Measurements from ENCODE around the gene ADGRG3.
"Not testable (repeated sequence)": the region's sequence is repeated elsewhere in the genome, so short reads cannot be mapped to it uniquely, and the experiment has no call there.

The ADGRG3 gene

DNA sequence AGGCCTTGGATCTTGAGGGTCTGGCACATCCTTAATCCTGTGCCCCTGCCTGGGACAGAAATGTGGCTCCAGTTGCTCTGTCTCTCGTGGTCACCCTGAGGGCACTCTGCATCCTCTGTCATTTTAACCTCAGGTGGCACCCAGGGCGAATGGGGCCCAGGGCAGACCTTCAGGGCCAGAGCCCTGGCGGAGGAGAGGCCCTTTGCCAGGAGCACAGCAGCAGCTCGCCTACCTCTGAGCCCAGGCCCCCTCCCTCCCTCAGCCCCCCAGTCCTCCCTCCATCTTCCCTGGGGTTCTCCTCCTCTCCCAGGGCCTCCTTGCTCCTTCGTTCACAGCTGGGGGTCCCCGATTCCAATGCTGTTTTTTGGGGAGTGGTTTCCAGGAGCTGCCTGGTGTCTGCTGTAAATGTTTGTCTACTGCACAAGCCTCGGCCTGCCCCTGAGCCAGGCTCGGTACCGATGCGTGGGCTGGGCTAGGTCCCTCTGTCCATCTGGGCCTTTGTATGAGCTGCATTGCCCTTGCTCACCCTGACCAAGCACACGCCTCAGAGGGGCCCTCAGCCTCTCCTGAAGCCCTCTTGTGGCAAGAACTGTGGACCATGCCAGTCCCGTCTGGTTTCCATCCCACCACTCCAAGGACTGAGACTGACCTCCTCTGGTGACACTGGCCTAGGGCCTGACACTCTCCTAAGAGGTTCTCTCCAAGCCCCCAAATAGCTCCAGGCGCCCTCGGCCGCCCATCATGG, 4.0 kb upstream of the ADGRG3 start:
- no peak for DNase-seq (ENCODE audit: low spot score)

DNA sequence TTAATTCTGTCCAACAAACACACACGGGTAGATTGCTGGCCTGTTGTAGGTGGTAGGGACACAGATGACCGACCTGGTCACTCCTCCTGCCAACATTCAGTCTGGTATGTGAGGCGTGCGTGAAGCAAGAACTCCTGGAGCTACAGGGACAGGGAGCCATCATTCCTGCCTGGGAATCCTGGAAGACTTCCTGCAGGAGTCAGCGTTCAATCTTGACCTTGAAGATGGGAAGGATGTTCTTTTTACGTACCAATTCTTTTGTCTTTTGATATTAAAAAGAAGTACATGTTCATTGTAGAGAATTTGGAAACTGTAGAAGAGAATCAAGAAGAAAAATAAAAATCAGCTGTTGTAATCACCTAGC, 3.5 kb upstream of the ADGRG3 start:
- no peak for DNase-seq (ENCODE audit: low spot score)

DNA sequence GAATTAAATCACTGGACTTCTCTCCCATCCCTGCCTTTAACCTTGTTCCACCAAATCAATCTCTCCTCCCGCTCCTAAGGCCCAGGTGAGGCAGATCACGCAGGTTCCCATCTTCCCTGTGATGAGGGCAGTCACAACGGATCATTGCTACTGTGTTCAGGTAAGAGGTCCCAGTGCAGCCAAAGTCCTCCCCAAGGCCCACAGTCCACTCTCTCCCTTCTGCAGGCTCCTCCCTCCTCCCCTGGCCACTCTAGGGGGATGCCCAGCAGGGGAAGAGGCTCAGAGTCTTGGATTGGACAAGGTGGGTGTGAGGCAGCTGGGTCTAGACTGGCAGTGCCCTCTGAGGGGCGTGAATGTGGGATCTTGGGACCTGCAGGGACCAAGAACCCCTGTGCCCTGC, 2.6 kb upstream of the ADGRG3 start:
- no peak for DNase-seq (ENCODE audit: low spot score)

DNA sequence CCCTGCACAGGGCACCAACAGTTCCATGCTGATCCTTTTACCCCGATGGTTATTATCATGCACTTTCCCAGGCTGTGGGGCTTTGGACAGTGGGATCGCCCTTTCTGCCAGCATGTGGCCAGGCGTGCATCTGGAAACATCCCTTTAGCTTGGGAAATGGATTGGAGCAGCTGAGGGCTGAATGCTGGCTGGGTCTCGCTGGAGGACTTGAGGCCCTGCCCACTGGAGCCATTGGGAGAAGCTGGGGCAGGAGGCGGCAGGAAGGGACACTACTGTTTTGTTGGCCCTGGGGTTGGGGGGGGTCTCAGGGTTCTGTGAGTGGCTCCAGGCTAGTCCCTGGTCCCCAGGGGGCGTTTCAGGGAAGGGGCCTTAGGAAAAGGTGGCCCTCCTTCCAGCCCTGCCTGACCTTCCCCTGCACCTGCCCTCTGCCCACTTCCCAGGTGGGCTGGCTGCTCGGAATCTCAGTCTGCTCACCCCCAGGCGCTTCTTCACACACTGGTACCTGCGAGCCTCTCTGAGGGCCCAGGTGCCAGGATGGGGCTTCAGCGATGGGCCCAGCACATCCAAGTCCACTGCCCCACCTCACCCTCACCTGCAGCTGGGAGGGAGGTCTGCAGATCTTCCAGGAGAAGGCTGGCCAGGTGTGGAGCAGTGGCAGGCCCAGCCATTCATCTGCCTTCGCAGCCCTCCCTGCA, 1.6 kb upstream of the ADGRG3 start:
- no peak for DNase-seq (ENCODE audit: low spot score)

DNA sequence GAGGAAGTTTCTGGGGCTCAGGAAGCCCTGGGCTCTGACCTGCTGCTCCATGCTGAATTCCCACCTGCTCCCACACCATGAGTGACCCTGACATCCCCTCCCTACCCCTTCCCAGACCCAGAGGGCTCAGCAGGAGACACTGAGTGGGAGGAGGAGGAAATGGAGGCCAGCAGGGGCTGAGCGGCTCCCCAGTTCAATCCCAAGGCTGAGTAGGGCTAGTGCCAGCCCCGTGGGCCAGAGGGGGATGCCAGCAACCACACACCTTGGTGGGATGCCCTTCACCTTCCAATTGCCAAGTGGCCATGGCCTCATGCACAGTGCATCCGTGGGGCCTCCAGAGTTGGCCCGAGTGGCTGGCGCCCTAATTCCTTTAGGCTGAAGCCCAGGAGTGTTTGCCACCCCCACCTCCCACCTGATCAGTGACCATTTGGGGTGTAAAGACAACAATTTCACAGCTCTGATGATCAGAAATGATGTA, 1.0 kb upstream of the ADGRG3 start:
- DNase-seq (ENCODE audit: low spot score): no peak

DNA sequence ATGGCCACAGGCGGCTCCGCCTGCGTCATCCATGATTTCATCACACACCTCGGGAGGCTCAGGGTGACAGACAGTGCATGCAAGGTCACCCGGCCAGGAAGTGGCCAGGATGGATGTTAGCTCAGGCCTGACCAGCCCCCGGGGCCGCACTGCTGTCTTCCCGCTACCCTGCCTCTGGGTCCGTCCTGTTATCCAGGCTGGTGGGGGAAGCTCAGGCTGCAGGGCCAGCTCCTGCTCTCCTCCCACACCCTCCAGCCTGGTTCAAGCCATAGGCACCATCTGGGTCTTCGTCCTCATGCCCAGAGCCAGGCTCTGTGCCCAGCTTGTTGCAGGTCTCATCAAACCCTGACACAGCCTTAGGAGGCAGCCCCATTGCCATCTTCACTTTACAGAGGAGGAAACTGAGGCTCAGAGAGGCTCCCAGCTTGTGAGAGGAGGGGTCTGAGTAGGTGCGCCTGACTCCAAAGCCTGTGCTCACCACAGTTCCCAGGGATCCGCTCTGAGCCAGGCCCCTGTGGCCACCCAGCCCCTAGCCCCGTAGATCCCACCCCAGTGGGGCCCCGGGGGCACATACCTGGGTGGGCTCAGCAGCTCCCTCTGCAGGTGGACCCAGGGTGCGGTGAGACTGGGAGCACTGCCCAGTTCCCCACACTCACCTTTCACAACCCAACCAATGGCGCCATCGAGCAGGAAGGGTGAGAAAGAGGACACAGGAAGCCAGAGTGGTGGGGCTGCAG, 412 bp upstream of the ADGRG3 start:
- DNase-seq (ENCODE audit: low spot score): no peak

DNA sequence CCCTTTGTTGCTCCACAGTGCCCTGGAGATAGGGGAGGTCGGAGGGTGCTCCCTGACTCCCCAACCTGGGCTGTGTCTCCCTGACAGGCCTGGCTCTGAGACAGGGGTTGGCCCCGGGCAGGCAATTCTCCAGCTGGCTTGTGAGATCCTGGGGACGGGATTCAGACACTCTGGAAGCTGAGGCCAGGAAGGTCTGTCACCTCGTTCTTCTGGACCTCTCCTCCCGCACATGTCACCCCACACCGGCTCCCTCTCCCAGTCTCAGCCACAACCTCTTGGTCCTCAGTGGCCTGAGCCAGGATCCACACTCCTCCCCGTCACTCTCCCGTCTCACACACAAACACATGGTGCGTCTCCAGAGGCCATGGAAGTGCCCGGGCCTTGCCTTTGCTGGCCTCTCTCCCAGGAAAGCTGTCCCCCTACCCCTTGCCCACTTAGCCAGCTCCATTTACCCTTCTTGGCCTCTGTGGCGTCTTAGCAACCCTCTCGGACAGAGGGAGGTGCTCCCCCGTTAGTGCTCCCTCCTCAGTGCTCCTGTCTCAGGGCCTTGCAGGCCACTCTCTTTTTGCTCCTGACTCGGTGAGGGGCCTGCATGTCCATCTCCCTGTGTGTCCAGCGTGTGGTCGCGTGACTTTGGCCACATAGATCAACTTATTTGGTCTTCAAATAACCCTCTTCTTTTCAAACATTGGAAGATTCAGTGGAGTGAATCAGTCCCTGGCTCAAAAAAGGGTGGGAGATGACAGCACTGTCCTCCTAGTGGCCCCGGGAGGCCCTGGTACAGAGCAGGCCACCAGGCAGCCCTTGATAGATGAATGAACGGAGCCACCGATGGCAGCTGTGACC, 747 bp downstream of the ADGRG3 start:
- DNase-seq (ENCODE audit: low spot score): no peak

DNA sequence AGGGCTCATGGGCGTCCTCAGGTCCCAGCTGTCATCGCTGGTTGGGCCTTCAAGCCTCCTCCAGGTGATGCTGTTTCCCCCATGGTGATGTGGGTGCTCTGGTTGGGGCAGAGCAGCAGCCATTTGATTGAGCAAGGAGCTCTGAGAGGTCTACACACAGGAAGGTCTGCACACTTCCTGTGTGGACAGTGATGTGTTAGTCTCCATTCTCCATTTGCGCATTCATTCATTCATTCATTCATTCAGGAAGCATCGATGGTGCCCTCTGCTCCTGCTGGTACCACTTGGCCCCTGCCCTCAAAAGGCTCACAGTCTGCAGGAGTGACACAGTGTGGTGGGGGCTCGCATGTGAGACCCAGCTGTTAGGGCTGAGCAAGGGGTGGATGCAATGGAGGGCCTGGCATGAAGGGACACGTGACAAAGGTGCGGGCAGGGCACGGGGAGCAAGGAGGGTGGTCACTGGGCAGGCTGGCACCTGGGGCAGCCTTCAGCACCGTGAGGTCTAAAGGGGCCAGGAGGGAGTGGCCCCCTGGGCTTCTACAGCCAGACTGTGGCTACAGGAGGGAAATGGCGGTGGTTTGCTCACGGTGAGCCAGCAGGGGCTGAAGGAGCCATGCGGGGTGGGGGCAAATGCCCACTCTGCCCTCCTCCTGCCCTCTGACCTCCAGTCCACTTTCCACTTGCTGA, 1.5 kb downstream of the ADGRG3 start:
- DNase-seq (ENCODE audit: low spot score): no peak

DNA sequence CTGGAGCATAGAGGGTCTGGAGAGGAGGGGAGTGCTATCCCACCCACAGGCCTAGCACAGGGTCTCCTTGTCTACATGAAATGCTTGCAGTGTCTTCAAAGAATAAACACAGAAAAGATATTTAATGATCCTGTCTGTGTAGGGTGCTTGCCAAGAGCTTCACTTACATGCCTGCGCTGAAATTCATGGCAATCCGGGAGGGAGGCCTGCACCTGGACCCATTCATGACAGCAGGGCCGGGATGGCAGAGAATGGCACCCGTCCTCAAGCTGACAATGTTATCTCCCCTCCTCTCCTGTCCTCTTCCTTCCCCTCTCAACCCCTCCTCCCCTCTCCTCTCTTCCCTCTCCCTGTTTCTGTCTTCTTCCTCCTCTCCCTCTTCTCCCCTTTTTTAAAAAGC, 2.1 kb downstream of the ADGRG3 start:
- DNase-seq (ENCODE audit: low spot score): no peak

DNA sequence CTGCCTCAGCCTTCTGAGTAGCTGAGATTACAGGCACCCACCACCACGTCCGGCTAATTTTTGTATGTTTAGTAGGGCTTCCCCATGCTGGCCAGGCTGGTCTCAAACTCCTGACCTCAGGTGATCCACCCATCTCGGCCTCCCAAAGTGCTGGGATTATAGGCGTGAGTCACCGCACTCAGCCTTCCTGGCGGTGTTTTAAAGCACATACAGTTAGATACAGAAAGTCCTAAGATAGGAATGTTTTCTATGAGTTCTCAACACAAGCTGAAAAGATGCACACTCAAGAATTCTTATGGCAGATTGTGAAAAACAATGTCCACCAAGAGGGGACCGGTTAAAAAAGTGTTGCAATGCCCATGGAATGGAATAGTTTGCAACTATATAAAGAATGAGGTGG, 3.3 kb downstream of the ADGRG3 start:
- not testable (repeated sequence) for DNase-seq (ENCODE audit: low spot score)

DNA sequence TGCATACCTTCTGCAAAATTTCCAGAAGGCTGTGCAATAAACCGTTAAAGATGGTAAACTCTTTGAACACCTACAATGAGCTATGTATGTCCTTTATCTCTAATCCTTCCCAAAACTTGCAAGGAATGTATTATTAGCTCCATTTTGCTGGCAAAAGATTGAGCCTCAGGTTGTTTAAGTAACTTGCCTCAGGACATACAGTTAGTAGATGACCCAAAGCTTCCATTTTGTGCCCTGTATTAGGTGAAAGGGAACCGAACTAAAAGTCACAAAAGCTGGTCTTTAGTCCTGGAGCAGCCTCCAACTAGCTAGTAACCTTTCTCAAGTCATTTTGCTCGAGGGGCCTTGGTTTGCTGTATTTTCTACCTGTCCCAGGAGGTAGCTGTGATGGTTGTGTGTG, 4.3 kb downstream of the ADGRG3 start:
- DNase-seq (ENCODE audit: low spot score): no peak

DNA sequence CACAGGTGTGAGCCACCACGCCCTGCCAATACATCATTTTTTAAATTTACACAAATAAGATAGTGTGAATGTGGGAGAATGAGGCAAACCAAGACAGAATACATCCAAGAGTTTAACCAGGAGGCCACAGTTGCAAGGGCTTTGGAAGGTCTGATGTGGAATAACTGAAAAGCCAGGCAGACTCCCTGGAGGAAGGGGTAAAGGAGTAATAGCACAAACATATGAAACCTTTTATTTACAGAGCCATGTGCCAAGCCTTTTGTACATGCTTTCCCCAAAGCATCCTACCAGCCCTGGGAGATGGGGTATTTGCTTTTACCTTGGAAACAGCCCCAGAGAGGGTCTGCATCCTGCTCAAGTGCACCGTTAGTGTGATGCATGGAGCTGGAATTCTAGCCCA, 4.7 kb downstream of the ADGRG3 start:
- no peak for DNase-seq (ENCODE audit: low spot score)

DNA sequence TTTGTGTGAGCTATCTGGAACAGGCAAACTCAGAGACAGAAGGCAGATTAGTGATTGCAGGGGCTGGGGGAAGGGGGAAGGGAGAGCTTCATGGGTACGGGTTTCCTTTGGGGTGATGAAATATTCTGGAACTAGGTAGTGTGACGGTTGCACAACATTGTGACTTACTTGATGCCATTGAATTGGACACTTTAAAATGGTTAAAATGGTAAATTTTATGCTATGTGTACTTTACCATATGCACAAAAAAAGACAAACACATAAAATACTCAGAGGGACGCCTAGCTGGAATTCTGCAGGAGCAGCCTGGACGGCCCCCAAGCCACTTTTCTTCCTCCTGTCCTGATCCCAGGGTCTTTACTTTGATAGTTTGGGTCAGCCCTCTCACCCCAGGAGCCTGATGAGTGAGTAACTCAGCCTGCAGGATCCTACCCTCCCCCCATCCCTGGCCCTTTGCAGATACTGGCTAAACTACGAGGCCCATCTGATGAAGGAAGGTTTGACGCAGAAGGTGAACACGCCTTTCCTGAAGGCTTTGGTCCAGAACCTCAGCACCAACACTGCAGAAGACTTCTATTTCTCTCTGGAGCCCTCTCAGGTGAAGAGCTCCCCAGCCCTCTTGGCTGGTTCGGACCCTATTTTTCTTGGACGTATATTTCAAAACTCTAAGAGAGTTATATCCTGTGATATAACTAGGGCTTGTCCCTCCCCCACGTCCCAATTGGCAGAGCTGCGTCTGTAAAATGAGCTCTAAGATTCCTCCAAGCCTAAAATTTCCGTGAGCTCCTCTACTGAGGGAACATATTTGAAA, 7.8 kb downstream of the ADGRG3 start:
- DNase-seq (ENCODE audit: low spot score): no peak

DNA sequence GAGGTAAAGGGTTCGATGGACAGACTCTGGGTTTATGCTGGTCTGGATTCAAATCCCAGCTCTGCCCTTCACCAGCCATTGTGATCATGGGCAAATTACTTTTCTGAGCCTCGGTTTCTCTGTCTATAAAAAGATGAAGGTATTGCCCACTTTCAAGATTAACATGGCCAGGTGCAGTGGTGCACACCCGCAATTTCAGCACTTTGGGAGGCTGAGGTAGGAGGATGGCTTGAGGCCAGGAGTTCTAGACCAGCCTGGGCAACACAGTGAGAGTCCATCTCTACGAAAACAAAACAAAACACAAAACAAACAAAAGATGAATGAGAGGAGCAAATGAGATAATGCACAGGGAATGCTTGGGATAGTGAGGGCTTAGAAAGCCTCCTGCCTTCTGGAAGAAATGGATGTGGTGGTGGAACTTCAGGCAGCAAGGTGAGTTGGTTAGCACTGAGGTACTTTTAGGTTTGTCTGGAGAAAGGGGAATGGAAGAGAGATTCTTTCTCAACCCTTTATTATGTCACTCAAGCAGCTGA, 8.5 kb downstream of the ADGRG3 start:
- DNase-seq (ENCODE audit: low spot score): no peak

DNA sequence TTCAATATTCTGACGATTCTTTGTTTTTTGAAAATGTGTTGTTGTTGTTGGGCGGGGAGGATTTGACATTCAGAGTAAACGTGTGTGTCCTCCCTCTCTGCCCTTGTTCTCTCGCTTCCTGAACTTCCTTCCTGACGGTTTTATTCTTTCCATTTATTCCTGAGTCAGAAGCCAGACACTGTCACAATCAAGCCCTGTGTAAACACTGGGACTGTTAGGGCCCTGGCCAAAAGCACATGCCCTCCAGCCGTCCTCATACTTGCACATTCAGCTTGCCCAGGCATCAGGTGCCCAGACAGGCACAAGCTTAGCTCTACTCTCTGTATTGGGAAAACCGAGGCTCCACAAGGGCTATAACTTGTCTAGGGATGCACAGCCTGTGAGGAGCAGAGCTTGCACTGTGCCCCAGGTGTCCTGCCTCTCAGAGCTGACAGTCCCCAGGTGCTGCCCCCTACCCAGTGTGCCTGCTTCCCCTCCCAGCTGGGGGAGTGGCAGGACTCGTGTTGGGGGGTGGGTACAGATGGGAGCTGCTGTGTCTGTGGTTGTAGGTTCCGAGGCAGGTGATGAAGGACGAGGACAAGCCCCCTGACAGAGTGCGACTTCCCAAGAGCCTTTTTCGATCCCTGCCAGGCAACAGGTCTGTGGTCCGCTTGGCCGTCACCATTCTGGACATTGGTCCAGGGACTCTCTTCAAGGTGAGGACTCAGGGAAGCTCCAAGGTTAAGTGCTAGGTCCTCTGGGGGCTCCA, 9.7 kb downstream of the ADGRG3 start:
- no peak for DNase-seq (ENCODE audit: low spot score)

DNA sequence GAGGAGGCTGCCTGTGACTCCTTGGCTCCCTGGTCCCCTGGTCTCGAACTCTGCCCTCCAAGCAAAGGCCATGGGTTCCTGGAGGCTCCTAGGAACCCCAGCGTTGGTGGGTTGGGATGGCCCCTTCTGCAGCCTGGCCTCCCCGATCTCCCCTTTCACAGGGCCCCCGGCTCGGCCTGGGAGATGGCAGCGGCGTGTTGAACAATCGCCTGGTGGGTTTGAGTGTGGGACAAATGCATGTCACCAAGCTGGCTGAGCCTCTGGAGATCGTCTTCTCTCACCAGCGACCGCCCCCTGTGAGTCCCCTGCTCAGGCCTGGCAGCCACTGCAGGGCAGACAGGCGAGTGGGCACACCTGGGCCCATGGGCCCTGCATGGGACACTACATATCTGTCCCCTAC, 10.9 kb downstream of the ADGRG3 start:
- DNase-seq (ENCODE audit: low spot score): no peak

DNA sequence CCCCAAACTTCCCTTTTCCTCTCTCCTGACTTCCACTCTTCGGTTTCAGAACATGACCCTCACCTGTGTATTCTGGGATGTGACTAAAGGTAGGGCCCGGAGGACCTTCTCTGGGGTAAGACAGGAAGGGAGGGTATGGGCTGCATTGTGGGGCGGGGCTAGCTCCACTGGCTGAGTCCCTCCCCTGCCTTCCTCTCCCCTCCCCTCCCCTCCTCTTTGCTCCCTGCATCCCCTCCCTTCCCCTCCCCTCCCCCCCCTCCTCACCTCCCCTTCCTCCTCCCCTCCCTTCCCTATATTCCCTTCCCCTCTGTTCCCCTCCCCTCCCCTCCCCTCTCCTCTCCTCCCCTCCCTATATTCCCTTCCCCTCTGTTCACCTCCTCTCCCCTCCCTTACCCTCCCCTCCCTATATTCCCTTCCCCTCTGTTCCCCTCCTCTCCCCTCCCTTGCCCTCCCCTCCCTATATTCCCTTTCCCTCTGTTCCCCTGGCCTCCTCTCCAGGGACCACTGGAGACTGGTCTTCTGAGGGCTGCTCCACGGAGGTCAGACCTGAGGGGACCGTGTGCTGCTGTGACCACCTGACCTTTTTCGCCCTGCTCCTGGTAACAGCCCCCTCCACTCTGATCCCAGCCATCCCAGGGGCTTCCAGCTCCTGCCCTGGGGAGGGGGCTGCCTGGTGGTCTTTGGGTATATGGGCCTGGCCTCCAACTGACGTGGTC, 11.8 kb downstream of the ADGRG3 start:
- DNase-seq (ENCODE audit: low spot score): no peak

DNA sequence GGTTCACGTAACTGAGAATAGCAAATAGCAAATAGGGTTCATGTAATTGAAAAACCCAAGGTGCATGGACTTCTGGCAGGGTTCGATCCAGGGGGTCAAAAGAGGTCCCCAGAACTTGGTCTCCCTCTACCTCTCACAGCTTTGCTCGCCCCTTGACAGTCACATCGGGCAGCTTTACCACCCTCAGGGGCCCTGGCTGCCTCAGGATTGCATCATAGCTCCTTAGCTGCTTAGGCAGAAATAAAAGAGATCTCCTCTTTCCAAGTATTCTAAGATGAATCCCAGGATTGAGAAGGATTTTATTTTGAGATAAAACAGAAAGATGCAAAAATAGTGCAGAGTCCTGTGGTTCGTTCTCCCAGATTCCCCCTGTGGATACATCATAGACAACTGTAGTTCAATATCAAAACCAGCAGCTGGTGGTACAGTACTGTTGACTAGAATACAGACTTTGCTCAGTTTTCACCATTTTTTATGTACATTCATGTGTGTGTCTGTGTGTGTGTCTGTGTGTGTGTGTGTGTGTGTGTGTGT, 12.8 kb downstream of the ADGRG3 start:
- no peak for DNase-seq (ENCODE audit: low spot score)

Data from GM03348 (cell line).